HG03103 (cell line): ENCODE data around the gene NTRK3.
"Not testable (repeated sequence)": the region's sequence is repeated elsewhere in the genome, so short reads cannot be mapped to it uniquely, and the experiment has no call there.

Source experiments
- ATAC-seq: cut with Tn5 transposase; IDR thresholded peaks from one replicate; pipeline ENCODE4 v1.9.1; 2021; ENCODE audit warnings: low read depth; ENCODE audit not compliant: unreplicated experiment

NTRK3 gene

GRCh38 chr15:88083811-88084760 is 172.5 kb downstream of the NTRK3 start:
- no peak for ATAC-seq

DNA sequence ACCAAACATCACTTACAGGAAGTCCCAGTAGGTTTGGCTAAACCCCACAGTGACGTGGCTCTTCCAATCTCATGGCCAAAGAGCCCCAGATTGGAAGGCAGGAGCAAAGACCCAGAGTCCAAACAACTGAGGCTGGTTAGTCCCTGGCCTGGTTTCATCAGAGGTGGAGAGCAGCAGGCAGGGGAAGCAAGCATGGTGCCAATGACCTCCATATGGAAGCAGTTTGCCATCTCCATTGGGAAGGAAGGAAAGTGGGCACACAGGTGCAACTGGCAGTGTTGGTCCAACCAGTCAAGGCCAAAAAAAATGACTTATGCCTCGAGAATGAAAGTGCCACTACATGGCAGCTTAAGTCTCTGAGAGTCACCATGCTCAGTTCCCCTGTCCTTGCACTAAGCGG is 175.9 kb downstream of the NTRK3 start:
- no peak for ATAC-seq

- ATAC-seq: no peak
These were observed 179.1 kb downstream of the NTRK3 start for GRCh38 chr15:88077296-88078020.

DNA sequence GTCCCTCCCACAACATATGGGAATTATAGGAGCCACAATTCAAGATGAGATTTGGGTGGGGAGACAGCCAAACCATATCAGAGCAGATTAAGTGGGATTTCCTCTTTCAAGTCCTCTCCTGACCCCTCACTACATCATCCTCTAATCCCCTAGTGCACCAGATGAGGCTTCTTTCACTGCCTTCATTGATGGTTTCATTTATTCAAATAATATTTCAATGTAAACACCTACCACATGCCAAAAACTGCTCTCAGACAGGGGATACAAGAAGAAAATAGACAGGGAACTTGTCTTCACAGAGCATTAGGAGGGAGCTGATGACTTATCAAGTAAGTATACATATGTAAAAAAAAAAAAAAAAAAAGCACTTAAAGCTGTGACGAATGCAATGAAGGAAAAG is 180.2 kb downstream of the NTRK3 start:
- ATAC-seq: no peak

DNA sequence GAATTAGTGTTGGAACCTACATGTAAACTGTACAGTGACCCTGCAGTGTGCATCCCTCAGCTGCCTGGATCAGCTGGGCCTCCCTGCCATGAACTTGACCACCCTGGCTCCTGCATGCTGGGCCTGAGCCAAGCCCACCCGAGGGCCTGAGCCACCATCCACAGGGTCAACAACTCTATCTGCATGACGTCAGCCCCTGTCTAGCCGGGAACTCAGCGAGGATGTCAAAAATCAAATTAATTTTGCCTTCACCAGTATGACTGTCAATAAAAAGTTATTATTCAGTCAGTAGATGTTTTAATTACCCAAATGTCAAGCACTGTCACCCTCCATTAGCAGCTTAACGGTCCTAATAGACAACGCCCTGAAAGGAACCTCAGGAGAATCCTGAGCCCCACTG is 181.4 kb downstream of the NTRK3 start:
- ATAC-seq: no peak

GRCh38 chr15:88074386-88074785 is 182.2 kb downstream of the NTRK3 start:
- no peak for ATAC-seq

DNA sequence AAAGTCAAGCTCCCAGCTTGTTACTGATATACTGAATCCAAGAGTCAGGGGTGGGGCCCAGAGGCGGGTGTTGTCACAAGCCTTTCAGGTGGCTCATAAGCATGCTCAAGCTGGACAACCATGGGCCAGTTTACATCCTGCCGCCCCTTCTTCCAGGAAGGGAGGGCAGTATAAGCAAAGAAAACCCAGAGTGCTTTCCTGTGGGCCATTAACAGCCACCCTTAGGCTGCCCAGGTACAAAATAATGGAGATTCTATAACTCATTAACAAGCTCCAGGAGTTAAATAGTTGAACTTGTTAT is 183.2 kb downstream of the NTRK3 start:
- no peak for ATAC-seq

GRCh38 chr15:88072598-88073390 is 183.7 kb downstream of the NTRK3 start:
- ATAC-seq: no peak

DNA sequence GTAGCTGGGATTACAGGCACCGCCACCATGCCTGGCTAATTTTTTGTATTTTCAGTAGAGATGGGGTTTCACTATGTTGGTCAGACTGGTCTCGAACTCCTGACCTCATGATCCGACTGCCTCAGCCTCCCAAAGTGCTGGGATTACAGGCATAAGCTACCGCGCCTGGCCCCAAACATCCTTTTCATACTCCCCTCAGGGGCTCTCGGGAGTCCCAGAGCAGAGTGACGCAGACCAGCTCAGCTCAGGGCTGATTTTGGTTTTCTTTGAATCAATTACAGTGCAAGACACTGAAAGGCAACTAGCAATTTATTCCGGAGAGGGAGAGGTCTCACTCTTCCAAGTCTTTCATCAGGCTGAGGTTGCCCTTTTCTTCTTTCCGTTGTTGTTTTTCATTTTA is 184.4 kb downstream of the NTRK3 start:
- not testable (repeated sequence) for ATAC-seq

GRCh38 chr15:88071141-88071540 is 185.4 kb downstream of the NTRK3 start:
- ATAC-seq: no peak

DNA sequence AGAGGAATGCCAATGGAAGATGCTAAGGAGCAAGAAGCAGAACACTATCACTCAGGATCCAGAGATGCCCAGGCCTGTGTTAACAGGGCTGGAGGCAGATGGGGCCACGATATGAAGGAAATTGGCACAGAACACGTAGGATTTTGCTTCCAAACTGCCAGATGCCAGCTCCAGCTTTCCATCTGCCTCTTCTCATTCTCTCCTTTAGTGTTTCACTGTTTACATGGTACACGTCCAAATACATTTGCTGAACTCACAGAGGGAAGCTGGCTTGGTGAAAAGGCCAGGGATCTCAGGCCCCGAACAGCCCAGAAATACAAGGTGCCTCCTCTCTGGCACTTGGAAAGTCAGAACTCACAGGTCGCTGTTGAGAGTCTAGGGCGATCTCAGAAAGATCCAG is 187.0 kb downstream of the NTRK3 start:
- no peak for ATAC-seq

DNA sequence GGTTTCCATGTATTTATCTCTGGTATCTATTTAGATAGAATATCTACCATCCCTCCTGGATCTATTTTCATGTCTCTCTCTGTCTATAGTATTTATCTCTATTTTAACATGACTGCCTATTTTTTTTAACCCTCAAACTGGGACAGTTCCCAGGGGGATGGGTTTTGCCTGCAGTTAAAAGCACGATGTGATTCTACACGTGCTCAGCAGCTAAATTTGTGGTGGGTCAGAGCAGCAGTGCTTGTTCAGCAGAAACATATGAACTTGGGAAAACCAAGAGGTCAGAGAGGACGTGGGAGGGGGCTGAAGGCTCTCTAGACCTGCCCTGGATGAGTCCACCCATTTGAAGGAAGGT is 189.2 kb downstream of the NTRK3 start:
- no peak for ATAC-seq

DNA sequence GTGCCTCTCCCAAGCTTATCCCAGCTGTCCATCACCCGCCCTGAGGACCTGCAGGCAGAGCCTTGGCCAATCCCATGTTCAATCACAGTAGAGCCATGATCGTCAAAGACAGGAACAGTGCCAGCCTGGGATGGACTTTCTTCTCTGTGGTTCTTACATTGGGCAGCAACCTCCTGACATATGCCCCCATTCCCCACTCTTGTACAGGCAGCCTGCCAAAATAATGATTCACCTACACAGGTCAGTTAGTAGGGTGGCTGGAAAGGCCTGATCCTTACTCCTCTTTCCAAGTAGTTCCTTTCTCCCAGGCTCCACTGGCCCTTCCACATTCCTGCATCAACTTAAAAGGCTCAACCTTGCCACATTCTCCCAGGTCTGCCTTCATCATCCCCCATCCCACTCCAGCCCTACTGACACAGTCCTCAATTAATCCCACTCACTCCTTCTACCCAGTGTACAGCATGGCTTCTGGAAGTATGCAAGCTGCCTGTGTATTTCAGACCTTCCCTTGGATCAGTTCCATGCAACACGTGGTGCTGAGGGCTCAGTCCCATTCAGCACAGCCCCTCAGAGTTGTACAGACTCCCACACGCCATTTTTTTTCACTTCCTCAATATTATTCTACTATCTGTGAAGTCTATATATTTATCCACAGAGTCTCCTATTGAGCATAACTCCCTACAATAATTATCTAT is 189.8 kb downstream of the NTRK3 start:
- no peak for ATAC-seq

GRCh38 chr15:88061452-88061851 is 195.1 kb downstream of the NTRK3 start:
- ATAC-seq: no peak

GRCh38 chr15:88060383-88060782 is 196.2 kb downstream of the NTRK3 start:
- ATAC-seq: no peak

DNA sequence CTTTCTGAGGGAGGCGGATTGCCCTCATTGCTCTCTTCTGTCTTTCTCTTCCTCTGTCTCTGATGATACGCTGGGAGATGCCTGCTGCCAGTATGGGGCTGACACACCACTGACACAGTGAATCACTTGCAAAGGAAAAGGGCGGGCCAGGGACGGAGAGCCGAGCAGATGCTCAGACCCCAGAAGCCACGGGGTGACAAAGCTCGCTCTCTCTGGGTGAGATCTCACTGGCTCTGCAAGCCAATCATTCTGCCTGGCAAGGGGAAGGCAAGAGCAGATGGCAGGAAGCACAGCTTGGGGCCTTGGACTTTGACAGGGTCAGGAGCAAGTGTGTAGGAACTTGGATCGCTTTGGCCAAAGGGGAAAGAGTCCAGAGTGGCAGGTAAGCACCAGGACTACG is 198.7 kb downstream of the NTRK3 start:
- no peak for ATAC-seq

GRCh38 chr15:88049506-88049905 is 207.0 kb downstream of the NTRK3 start:
- ATAC-seq: peak; percentile 73

GRCh38 chr15:88048755-88049154 is 207.8 kb downstream of the NTRK3 start:
- ATAC-seq: no peak

DNA sequence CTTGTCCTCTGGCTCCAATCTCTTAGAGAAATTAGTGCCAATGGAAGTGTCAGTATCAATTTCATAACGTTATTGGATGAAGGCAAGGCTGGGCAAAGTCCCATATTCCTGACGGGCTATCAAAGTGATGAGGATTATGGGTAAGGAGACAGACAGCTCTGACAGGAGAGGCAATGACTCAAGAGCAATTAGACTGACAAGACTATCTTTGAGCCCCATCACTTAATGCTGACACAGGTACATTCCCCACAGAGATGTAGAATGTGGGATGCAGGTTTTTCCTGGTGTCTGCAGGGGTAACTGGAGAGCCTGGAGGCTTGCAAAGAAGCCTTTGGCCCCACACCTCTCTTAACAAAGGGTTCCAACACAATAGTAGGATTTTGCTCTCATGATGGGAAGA is 208.3 kb downstream of the NTRK3 start:
- ATAC-seq: no peak

GRCh38 chr15:88046576-88047129 is 209.9 kb downstream of the NTRK3 start:
- no peak for ATAC-seq
